ENCODE results near the gene TMEM14A. TPM values are rescaled to one million over a fixed set of nuclear protein-coding genes. Genes with fewer than 3 reads are reported as not detected.

The TMEM14A gene
- total and polyA plus RNA-seq, 8 donors, result 10.7 to 29.9 (median 23.2) TPM; not detected in 1

DNA sequence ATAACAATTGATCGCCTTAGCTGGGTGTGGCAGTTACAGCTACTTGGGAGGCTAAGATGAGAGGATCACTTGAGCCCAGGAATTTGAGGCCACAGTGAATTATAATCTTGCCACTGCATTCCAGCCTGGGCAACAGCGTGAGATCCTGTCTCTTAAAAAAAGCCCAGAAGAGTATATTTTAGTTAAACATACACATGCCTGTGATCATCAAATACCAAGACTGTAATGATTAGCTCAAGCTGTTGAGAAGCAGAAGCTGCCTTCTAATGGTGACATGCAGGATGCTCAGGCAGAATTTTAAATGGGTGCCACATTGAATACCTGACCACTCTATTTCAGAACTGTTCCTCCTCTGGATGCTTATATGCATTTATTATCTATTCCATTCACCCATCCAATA lies 8.9 kb upstream of the TMEM14A start:
- Histone ChIP-seq H3K36me3 (no peaks in the 10 kb centered on the region), H3K9me3 (no peaks in the 10 kb centered on the region), H3K4me1 (peaks cover 0 to 33% (median 24%) of the 10 kb centered on the region in 4 donors), H3K27ac (no peak overlapping the region), H3K27me3 (no peaks in the 10 kb centered on the region), H3K4me3 (no peak overlapping the region)
- WGBS, 5 donors, result 92 to 100% (median 96%) methylated on average over 2 of the region's 2 CpGs
- DNase-seq, result no peak
- TF ChIP-seq POLR2A (IDR thresholded peaks at IDR 0.05) (no peak), POLR2AphosphoS5 (IDR thresholded peaks at IDR 0.05) (no peak), EP300 (IDR thresholded peaks at IDR 0.05) (no peak)
- TF ChIP-seq, protein P1, sequence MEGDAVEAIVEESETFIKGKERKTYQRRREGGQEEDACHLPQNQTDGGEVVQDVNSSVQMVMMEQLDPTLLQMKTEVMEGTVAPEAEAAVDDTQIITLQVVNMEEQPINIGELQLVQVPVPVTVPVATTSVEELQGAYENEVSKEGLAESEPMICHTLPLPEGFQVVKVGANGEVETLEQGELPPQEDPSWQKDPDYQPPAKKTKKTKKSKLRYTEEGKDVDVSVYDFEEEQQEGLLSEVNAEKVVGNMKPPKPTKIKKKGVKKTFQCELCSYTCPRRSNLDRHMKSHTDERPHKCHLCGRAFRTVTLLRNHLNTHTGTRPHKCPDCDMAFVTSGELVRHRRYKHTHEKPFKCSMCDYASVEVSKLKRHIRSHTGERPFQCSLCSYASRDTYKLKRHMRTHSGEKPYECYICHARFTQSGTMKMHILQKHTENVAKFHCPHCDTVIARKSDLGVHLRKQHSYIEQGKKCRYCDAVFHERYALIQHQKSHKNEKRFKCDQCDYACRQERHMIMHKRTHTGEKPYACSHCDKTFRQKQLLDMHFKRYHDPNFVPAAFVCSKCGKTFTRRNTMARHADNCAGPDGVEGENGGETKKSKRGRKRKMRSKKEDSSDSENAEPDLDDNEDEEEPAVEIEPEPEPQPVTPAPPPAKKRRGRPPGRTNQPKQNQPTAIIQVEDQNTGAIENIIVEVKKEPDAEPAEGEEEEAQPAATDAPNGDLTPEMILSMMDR (IDR thresholded peaks at IDR 0.05), result no peak
- intact Hi-C loops (cut with DNase I; ENCODE audit: low total_unique reads), result no loop called here

DNA sequence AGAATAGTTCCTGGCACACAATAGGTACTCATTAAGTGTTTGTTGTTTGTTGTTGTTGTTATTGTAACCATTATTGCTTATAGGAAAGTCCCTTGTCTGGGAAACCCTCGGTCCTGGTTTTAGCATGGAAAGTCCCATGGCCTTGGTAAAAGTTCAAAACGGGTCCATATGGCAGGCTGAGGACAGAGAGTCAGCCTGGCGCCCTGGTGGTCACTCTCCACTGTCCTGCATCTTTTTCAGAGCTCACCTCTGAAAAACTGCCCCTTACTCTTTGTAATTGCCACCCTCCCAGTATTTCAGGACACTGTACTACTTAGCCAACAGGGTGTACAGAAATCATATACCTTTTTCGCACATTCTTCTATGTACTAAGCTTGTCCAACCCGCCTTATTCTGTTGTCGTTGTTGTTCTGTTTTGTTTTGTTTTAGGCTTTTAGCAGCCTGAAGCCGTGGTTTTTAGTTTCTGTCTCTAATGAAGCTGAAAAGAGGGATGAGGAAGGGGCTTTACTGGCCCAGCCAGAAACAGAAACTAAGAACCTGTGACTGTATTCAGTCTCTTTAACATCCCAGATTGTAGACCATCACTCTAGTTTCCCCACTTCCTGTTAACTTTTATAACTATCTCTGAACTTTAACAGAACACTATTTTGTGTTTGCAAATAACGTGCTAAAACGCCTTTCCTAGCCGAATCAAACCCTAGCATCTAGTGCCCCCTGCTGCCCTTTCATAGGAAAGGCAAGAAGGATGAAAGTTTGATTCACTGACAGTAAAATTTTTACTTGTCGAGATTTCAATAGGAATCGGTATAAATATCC lies 7.6 kb upstream of the TMEM14A start:
- H3K27ac ChIP-seq, result peak overlapping the region in 4 of 5 donors; percentile 81 to 89 (median 84)
- intact Hi-C loops (cut with DNase I; ENCODE audit: low total_unique reads), result no loop called here
- no peaks in the 10 kb centered on the region for H3K36me3 ChIP-seq
- H3K9me3 ChIP-seq, result no peaks in the 10 kb centered on the region
- 13 to 23% (median 20%) methylated on average over 12 of the region's 12 CpGs for WGBS, 5 donors
- H3K27me3 ChIP-seq, result no peaks in the 10 kb centered on the region
- peak; percentile 44 to 94 for DNase-seq
- peaks cover 0 to 33% (median 24%) of the 10 kb centered on the region in 4 donors for H3K4me1 ChIP-seq
- H3K4me3 ChIP-seq, result peak overlapping the region; percentile 62 to 86 (median 74)
- no peak for TF ChIP-seq EP300 (IDR thresholded peaks at IDR 0.05)
- TF ChIP-seq POLR2A (IDR thresholded peaks at IDR 0.05), result no peak
- TF ChIP-seq, protein P1 (IDR thresholded peaks at IDR 0.05), result peak in 5 of 7 experiments; percentile 68 to 88 (median 75)
- peak in 1 of 3 donors; percentile 35 for TF ChIP-seq POLR2AphosphoS5 (IDR thresholded peaks at IDR 0.05)

DNA sequence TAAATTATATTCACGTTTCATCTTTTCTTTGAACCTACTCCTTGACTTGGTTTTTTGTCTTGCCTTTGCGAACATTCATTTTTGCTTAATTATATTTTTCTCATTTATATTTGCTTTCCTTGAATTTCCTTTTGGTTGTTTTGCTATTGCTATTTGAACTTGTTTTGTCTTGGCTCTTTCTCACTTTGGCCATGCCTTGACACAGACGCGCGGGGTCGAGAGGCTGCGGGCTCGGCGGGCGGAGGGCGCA lies 7.1 kb upstream of the TMEM14A start:
- H3K36me3 ChIP-seq, result no peaks in the 10 kb centered on the region
- H3K4me3 ChIP-seq, result peak overlapping the region; percentile 62 to 86 (median 74)
- no peaks in the 10 kb centered on the region for H3K27me3 ChIP-seq
- TF ChIP-seq, protein P1 (IDR thresholded peaks at IDR 0.05), result peak in 2 of 7 experiments; percentile 10 to 21
- TF ChIP-seq EP300 (IDR thresholded peaks at IDR 0.05) (no peak), POLR2A (IDR thresholded peaks at IDR 0.05) (no peak)
- peaks cover 0 to 33% (median 24%) of the 10 kb centered on the region in 4 donors for H3K4me1 ChIP-seq
- intact Hi-C loops (cut with DNase I; ENCODE audit: low total_unique reads), result no loop called here
- DNase-seq, result no peak
- H3K9me3 ChIP-seq, result no peaks in the 10 kb centered on the region
- 0 to 1% (median 0%) methylated on average over 11 of the region's 11 CpGs for WGBS, 5 donors
- peak overlapping the region; percentile 65 to 89 (median 81) for H3K27ac ChIP-seq

DNA sequence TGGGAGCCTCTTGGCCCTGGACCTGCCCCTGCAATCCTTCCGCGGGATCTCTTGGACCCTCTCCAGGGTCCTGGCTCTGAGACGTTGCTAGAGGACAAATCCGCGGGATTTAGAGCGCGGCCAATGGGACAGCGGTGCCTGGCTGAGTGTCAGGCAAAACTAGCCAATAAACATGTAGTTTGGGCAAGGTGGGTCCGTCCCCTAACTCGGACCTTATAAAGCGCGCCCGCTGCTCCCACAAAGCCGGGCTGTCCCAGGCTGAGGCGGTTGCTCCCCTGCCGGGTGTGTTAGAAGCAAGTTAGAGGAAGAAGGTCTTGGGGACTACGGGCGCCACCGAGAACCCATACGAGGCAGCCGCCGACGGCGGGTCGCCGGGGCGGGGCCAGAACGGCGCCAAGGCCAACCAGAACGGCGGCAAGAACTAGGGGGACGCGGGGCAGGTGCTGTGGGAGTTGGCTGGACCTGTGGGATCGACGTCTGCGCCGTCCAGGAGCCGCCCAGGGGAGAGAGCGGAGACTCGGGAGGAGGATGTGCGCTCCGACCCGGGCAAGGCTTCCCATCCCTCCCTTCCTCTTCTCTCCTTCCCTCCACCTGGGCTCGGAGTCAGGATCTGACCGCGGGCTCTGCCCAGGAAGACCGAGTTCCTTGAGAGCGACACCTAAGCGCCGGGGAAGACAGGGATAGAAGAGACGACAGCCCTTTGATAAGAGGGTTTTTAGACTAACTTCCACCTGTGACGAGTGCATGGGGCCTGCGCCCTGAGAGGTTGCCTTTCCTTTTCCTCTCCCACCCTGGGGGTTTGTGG lies 6.5 kb upstream of the TMEM14A start:
- peak; percentile 94 to 98 for DNase-seq
- Histone ChIP-seq H3K27ac (peak overlapping the region; percentile 78 to 89 (median 81)), H3K27me3 (no peaks in the 10 kb centered on the region), H3K4me1 (peaks cover 0 to 33% (median 24%) of the 10 kb centered on the region in 4 donors), H3K4me3 (peak overlapping the region; percentile 62 to 86 (median 74)), H3K36me3 (no peaks in the 10 kb centered on the region), H3K9me3 (no peaks in the 10 kb centered on the region)
- TF ChIP-seq POLR2AphosphoS5 (IDR thresholded peaks at IDR 0.05) (peak; percentile 63 to 99 (median 98)), EP300 (IDR thresholded peaks at IDR 0.05) (no peak), POLR2A (IDR thresholded peaks at IDR 0.05) (peak in 2 of 4 donors; percentile 39 to 94)
- TF ChIP-seq, protein P1 (IDR thresholded peaks at IDR 0.05), result no peak
- intact Hi-C loops (cut with DNase I; ENCODE audit: low total_unique reads), result no loop called here
- 1 to 5% (median 1%) methylated on average over 29 to 53 of the region's 53 CpGs for WGBS, 5 donors
